T-helper 2 cell treated with Interferon-gamma antibody and Interleukin-4, amounts not matched to agents 100 ng/mL and 5 ng/mL, for 36 hours (primary cell): ENCODE data around the gene SLC5A11. TPM values are rescaled to one million over a fixed set of nuclear protein-coding genes. Genes with fewer than 3 reads are reported as not detected.
"Not testable (repeated sequence)": the region's sequence is repeated elsewhere in the genome, so short reads cannot be mapped to it uniquely, and the experiment has no call there.

Experiments
- intact Hi-C: fragments of 100-400 bp; cut with micrococcal nuclease; formaldehyde crosslinking; loops from one replicate; pipeline ENCODE4 v1.15.1; 2023
- total RNA-seq: library from RNA; stranded (reverse); gene quantifications from 2 replicates; pipeline ENCODE4 v1.2.3, GENCODE V29; 2022

Gene SLC5A11
- total RNA-seq, 1 donor from 2014 or later = 0.41 TPM

DNA sequence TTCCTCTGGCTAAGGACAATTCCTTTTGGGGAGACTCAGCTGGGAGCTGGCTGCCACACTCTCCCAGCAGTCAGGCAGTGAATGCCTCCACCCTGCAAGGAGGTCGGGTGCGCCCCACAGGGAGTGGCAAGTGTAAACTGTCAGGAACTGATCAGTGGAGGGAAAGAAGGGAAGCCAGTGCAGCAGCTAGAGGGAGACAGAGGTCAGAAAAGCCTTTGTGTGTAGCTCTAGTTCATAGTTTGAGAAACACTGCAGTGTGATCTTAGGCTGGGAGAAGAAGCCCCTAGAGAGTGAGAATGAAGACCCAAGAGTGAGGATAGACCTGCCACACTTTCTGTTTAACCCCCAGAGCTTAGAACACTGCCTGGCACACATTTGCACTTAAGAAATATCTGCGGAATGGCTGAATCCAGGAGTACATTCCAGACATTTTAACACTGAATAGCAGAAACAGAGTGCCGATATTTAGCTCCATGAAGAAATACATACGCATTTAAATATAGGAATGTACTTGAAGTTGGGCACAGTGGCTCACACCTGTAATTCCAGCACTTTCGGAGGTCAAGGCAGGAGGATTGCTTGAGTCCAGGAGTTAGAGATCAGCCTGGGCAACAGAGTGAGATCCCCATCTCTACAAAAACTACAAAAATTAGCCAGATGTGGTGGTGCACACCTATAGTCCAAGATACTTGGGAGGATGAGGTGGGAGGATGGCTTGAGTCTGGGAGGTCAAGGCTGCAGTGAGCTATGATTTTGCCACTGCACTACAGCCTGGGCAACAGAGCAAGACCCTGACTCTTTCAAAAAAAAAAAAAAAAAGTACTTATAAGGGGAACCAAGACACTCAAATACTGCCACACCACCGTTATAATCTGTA lies 11.1 kb upstream of the SLC5A11 start:
- intact Hi-C loops = no loop called here

DNA sequence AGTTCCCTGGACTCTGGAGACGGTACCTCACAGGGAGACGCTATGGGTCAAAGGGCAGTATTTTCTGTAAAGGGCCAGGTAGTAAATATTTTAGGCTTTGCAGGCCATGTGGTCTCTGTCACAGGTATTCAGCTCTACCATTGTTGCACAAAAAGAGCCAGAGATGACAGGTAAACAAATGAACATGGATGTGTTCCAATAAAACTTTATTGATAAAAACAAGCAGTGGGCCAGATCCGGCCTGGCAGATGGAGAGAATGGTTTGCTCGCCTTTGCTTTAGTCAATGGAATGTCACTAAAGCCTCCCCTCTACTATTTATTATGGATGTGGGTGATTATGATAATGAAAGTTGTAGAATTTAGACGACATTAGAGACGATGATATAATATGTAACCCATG lies 8.9 kb upstream of the SLC5A11 start:
- intact Hi-C loops = no loop called here

DNA sequence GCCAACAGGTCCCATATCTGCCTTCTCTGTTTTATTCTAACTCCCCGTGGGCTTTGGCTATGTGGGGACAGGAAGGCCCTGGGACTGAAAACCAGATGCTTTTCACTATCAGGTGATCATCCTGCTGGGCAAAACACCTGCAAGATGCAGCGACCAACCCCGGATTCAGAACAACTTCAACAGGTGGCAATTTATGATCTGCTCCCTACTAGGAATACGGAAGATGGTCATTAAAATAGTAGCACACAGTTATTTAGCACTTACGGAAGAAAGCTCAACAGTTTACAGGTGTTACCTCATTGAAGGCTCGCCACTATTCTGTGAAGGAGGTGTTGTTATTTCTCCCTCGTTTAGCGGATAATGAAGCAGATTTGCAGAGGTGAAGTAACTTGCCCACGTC lies 7.8 kb upstream of the SLC5A11 start:
- intact Hi-C loops = no loop called here

DNA sequence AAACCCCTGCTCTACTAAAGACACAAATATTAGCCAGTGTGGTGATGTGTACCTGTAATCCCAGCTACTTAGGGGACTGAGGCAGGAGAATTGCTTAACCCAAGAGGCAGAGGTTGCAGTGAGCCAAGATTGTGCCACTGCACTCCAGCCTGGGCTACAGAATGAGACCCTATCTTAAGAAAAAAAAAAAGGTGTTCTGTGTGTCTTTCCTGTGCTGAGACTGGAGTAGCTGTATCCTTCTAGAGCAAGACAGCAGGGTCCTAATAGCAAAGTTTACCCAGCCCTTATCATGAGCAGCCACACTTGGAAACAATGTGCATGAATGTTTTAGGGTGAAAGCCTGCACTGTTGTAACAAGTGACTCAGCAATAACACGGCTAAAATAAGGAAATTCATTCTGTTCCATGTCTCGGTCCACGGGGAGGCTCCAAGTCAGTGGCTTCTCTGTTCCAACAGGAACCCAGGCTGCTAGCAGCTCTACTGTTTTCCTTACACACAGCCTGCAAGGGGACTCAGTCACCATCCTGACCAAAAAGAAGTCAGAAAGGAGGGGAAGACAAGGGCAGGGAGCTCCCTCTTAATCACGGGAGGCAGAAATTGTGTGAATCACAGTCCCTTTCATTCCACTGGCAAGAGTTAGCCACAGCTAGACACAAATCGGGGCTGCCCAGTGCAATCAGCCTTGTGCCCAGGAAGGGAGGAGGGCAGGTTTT lies 7.1 kb upstream of the SLC5A11 start:
- intact Hi-C loops = no loop called here

DNA sequence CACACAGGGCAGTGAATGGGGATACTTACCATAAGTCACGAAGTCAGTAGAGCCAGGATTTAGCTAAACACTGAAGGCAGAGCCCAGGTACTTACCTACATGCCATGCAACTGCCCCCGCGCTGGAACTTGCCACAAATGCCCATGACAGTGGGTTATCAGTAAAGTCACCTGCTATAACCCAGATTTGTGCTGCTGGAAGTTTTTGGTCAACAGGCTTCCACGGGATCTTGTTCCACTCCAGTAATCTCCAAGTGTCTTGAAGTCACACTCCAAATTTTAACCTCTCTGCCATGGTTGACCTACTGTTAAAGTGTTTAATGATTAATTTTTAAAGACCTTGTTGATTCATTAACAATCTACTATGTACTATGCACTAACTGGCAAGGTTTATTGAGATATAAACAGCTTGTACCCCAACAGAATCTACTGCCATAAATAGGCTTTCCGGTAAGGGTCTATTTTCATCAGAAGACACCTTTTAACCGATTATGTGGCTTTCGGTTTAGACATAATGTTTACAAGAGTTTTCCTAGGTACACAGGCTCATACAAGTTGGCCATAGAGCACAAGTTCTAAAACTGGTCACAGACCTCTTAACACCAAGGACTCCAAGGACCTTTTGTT lies 6.3 kb upstream of the SLC5A11 start:
- intact Hi-C loops = no loop called here

DNA sequence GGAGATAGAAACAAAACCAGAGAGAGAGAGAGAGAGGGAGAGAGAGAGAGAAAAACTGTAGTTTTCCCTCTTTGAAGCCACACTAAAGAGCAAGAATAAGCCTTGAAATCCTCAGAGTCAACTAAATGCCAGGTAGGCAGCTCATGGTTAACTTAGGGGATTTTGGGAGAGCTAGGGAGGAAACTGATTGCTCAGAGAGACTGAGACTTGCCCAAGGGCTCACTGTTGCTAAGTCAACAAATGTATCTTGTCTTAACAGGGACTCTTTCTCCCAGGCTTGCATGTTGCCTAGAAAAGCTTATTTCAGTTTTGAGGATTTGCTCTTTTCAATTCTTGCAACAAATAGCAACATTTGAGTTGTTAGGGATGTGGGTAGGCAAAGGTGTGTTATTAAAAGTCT lies 4.5 kb upstream of the SLC5A11 start:
- intact Hi-C loops = no loop called here

DNA sequence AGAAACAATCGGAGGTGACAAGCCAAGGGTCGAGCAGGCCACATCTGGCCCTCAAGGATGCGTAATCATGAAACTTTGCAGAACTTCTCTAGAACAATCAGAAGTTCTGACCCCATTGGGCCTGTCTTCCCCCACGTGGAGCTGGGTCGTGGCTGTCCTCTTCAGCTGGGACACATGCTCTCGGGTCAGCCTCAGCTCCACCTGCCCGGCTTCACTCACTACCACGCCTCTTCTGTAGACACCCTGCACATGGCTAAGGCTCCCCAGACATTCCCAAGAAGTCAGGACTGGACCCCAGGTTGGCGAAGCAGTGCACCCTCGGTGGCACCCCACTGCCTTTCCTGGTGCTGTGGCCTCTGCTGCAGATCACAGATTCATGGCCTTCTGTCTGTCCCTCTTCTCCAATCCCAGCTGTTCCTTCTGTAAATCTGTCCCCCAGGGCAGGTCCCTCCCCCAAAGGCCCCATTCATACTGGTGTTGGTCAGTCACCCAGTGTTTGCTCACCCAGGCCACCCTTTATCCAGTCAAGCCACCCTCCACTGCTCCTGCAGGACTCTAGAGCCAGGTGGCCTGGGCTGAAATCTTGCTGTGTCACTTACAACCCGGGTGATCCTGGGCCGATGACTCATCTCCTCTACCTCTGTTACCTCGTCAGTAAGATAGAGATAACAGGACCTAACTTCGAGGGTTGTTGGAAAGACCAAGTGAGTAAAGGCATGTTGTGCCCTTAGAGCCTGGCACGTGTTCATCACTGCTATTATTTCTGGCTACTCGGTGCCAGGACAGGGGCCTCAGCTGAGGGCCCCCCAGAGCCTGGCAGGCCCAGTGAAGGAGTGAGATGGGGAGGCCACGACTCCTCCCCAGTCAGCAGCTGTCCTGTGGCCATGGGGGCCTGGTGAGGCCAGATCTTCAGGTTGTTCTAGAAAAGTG lies 1.4 kb upstream of the SLC5A11 start:
- intact Hi-C loops = no loop called here

DNA sequence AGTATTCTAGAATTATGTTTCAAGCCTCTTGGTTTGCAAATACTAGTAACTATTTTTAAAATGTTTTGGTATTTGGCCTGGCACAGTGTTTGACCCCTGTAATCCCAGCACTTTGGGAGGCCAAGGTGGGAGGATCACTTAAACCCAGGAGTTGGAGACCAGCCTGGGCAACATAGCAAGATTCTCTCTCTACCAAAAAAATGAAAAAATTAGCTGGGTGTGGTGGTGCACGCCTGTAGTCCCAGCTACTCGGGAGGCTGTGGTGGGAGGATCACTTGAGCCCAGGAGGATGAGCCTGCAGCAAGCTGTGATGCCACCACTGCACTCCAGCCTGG lies 765 bp upstream of the SLC5A11 start:
- intact Hi-C loops = not testable (repeated sequence)

DNA sequence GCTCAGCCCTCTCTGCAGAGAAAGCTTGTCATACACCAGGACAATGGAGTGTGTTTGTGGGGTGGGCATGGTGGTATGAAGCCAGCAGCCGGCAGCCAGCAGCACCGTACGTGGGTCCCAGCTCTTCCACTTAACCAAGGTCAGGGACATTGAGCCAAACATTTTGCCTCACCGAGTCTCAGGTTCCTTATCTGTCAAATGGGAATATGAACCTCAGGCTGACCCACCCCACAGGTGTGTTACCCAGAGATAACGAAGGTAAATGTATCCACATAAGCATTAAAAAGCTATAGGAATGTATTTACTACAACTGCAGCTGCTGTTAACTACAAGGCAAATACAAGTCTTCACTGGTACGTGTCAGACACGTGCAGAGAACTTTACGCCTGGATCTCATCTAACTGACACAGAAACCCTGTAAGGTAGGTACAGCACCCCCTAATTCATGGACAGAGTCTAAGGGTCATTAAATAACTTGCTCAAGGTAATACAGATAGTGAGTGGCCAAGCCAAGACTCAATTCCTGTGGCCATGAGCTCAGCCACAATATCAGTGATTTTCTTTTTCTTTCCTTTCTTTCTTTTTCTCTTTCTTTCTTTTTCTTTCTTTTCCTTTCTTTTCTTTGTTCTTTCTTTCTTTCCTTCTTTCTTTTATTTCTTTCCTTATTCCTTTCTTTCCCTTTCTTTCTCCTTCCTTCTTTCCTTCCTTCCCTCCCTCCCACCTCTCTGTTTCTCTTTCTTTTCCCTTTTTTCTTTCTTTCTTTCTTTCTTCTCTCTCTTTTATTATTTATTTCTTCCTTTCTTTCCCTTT lies 990 bp downstream of the SLC5A11 start:
- intact Hi-C loops = no loop called here

DNA sequence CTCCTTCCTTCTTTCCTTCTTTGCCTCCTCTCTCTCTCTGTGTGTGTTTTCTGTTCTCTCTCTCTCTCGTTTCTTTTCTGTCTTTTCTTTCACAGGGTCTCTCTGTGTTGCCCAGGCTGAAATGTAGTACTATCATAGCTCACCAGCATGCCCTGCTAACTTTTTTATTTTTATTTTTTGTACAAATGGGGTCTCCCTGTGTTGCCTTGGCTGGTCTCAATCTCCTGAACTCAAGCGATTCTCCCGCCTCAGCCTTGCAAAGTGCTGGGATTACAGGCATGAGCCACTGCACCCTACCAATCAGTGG lies 1.5 kb downstream of the SLC5A11 start:
- intact Hi-C loops = no loop called here

DNA sequence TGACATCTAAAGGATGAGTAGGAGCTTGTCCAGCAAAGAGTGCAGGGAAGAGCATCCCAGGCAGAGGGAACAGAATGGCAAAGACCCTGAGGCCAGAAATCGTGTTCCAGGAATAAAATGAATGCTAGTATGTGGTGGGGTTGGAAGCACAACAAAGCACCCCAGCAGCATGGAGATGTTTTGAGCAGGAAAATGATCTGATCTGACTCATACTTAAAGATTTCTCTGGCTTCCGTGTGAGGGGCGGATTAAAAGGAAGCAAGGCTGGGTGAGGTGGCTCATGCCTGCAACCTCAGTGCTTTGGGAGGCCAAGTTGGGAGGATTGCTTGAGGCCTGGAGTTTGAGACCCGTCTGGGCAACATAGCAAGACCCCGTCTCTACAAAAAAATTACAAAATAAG lies 2.3 kb downstream of the SLC5A11 start:
- intact Hi-C loops = no loop called here

DNA sequence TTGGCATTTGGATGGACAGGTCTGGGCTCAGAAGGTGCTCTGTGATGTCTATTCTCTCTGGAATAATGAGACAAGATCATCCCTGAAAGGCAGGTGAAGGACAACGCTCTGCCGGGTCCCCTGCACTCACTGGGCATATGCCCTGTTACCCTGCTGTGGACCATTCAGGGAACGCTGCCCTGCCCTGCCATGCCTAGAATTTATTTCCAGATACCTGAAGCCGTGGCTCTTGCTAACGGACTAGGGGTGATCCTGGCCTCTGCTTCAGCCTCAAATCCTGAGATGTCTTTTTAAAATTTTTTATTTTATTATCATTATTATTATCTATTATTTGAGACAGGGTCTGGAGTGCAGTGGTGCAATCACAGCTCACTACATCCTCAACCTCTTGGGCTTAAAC lies 3.9 kb downstream of the SLC5A11 start:
- intact Hi-C loops = no loop called here

DNA sequence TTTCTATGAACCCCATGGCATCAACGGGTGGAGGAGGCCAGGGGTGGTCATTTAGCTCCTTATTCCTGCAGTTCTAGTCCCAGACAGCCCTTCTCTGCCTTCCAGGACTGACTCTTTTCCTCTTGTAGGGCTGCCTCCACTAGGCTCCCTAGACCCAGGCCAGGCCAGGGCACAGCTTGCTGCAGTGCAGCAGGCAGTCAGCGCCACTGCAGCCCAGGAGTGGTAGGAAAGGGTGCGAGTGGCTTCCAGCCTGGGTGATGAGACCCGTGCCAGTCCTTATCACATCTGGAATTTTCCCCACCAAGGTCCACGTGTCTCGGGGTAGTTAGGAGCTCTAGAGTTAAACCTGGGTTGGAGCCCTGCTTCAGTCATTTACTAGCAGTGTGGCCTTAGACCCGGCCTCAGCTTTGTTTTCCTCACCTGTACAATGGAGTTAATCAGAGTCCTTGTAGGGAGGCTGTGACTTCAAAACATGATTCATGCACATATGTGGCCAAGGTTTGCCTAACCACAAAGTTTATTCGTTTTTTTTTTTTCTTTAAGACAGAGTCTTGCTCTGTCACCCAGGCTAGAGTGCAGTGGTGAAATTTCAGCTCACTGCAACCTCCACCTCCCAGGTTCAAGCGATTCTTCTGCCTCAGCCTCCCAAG lies 4.7 kb downstream of the SLC5A11 start:
- intact Hi-C loops = no loop called here

DNA sequence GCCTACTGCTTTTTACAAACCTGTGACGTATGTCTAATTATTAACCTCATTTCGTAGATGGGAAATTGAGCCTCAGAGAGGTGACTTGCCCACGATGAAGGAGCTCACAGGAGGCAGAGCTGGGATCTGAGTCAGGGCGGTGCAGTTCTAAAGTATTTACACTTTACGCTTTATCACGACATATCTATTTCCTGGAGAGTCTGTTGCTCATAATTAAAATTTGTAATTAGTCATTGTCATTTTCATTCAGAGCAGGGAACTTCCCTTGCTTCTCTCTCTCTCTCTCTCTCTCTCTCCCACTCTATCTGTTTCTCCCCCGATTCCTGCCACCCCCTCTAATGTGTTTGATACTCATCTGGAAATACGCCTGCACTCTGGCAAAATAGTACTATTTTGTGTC lies 5.9 kb downstream of the SLC5A11 start:
- intact Hi-C loops = no loop called here

DNA sequence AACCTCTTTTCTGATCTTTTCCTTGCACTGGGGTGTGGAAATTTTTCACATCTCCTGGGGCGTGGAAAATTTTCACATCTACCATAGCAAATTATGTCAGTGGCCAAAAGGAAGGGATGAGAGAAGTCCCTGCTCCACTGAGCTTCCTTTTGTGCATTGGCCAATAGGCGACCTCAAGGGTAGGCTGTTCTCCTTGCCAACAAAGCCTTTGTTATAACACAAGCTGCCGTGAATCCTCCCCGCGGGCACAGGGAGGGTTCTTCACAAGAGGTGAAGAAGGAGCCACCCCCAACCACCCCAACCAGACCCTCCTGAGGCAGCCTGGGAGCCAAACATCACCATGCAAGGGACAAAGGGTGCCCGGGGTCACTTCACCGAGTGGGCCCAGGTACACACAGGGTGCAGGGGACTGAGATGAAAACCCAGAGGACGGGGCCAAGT lies 6.5 kb downstream of the SLC5A11 start:
- intact Hi-C loops = no loop called here

DNA sequence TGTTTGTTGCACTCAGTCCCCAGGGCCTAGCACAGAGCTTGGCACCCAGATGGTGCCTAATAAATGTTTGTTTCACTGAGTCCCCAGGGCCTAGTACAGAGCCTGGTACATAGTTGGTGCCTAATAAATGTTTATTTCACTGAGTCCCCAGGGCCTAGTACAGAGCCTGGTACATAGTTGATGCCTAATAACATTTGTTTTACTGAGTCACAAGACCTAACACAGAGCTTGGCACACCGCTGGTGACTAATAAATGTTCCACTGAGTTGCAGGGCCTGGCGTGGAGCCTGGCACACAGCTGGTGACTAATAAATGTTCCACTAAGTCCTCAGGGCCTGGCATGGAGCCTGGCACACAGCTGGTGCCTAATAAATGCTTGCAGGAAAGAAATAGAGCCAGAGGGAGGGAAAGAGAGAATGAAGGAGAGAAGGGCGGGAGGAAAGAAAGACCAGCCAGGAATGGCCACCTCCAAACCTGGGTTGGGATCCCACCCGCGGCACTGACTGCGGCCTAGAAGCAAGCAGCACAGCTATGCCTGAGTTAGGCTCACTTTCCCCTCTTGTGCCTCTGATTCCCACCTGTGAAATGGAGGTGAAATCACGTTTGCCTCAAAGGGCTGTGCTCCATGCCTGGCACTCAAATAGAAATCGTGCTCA lies 7.5 kb downstream of the SLC5A11 start:
- intact Hi-C loops = no loop called here

DNA sequence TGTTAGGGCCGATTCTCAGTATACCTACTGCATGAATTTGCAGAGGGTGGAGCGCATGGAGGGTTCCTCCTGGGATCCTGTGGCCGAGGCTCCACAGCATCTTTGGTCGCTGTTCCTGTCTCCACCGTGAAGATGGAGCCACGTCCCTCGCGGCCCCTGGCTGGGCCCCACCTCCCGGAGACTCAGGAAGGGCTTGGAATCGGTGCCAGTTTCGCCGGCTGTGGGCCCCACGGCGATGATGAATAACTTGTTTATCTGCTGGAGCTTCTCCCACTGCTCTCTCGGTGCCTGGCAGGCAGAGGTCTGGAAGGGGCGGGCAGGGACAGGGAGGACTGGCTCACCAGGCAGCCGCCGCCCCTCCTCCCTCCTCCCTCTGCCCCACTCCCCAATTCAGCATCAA lies 8.1 kb downstream of the SLC5A11 start:
- intact Hi-C loops = no loop called here

DNA sequence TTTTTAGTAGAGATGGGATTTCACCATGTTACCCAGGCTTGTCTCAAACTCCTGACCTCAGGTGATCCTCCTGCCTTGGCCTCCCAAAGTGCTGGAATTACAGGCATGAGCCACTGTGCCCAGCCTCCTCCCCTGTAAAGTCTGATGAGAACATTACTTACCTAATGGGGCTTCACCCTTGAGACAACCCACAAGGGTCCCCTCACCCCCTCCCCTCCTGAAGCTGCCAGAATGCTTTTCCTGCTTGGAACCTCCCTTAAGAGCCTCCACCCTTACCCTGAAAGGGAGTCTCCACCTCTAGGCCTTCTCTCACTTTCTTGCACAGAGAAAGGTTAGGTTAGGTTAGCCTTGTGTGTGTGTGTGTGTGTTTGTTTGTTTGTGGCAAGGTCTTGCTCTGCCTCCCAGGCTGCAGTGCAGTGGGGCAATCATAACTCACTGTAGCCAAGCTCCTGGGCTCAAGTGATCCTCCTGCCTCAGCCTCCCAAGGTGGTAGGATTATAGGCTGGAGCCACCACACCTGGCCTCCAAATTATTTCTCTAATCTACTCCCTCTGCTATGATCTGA lies 8.9 kb downstream of the SLC5A11 start:
- intact Hi-C loops = no loop called here

DNA sequence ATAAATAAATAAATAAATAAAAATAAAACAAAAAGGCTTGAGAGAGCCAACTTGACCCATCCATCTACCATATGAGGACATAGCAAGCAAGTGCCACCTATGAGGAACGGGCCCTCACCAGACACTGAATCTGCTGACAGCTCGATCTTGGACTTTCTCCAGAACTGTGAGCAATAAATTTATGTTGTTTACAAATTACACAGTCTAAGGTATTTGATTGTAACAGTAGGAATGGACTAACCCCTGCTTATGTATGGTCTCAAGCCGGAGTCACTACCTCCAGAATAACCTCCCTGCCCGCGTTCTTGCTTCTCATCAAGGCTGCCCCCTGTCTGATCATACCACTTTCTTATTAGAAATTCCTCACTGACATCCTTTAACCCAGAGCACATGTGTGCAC lies 9.9 kb downstream of the SLC5A11 start:
- intact Hi-C loops = no loop called here
